NCI-H1092 (cell line): Measurements from ENCODE around the gene NKAIN2.
"Not testable (repeated sequence)": the region's sequence is repeated elsewhere in the genome, so short reads cannot be mapped to it uniquely, and the experiment has no call there.

Experiments
- DNase-seq: peaks from one replicate; lab custom pipeline; 2025; lab: John Stamatoyannopoulos, UW

Gene NKAIN2

GRCh38 chr6:124090491-124090890 is 286.8 kb downstream of the NKAIN2 start:
- DNase-seq, result no peak

GRCh38 chr6:124099520-124099919 is 295.9 kb downstream of the NKAIN2 start:
- no peak for DNase-seq

- DNase-seq, result no peak
Observed at GRCh38 chr6:124110514-124110913, 306.8 kb downstream of the NKAIN2 start.

GRCh38 chr6:124119596-124119995 is 315.9 kb downstream of the NKAIN2 start:
- DNase-seq, result peak; percentile 45

- no peak for DNase-seq
Observed at GRCh38 chr6:124123617-124124209, 320.0 kb downstream of the NKAIN2 start.

GRCh38 chr6:124131259-124131658 is 327.6 kb downstream of the NKAIN2 start:
- no peak for DNase-seq

GRCh38 chr6:124131779-124132178 is 328.1 kb downstream of the NKAIN2 start:
- no peak for DNase-seq

- DNase-seq, result no peak
Observed at GRCh38 chr6:124132256-124132655, 328.6 kb downstream of the NKAIN2 start.

GRCh38 chr6:124142852-124143251 is 339.2 kb downstream of the NKAIN2 start:
- no peak for DNase-seq

- DNase-seq, result no peak
Observed at GRCh38 chr6:124143435-124143834, 339.8 kb downstream of the NKAIN2 start.

GRCh38 chr6:124147621-124148020 is 344.0 kb downstream of the NKAIN2 start:
- no peak for DNase-seq

GRCh38 chr6:124148236-124148957 is 344.7 kb downstream of the NKAIN2 start:
- DNase-seq, result no peak

- no peak for DNase-seq
Observed at GRCh38 chr6:124149646-124150045, 346.0 kb downstream of the NKAIN2 start.

GRCh38 chr6:124158024-124158423 is 354.4 kb downstream of the NKAIN2 start:
- DNase-seq, result no peak

GRCh38 chr6:124163676-124164075 is 360.0 kb downstream of the NKAIN2 start:
- DNase-seq, result no peak

- DNase-seq, result no peak
Observed at GRCh38 chr6:124164343-124164742, 360.7 kb downstream of the NKAIN2 start.

GRCh38 chr6:124167249-124167648 is 363.6 kb downstream of the NKAIN2 start:
- DNase-seq, result not testable (repeated sequence)

- DNase-seq, result no peak
Observed at GRCh38 chr6:124190256-124190655, 386.6 kb downstream of the NKAIN2 start.

GRCh38 chr6:124193132-124193531 is 389.5 kb downstream of the NKAIN2 start:
- DNase-seq, result no peak

- DNase-seq, result no peak
Observed at GRCh38 chr6:124197148-124197547, 393.5 kb downstream of the NKAIN2 start.

- no peak for DNase-seq
Observed at GRCh38 chr6:124199286-124199685, 395.6 kb downstream of the NKAIN2 start.

GRCh38 chr6:124200661-124201060 is 397.0 kb downstream of the NKAIN2 start:
- DNase-seq, result no peak

GRCh38 chr6:124203101-124203811 is 399.6 kb downstream of the NKAIN2 start:
- DNase-seq, result no peak
